GM21390 (cell line): ENCODE data around the gene LIMS1.

Experiments used
- ATAC-seq: cut with Tn5 transposase; IDR thresholded peaks from one replicate; pipeline ENCODE4 v1.9.1; 2021; ENCODE audit not compliant: unreplicated experiment

LIMS1 gene

DNA sequence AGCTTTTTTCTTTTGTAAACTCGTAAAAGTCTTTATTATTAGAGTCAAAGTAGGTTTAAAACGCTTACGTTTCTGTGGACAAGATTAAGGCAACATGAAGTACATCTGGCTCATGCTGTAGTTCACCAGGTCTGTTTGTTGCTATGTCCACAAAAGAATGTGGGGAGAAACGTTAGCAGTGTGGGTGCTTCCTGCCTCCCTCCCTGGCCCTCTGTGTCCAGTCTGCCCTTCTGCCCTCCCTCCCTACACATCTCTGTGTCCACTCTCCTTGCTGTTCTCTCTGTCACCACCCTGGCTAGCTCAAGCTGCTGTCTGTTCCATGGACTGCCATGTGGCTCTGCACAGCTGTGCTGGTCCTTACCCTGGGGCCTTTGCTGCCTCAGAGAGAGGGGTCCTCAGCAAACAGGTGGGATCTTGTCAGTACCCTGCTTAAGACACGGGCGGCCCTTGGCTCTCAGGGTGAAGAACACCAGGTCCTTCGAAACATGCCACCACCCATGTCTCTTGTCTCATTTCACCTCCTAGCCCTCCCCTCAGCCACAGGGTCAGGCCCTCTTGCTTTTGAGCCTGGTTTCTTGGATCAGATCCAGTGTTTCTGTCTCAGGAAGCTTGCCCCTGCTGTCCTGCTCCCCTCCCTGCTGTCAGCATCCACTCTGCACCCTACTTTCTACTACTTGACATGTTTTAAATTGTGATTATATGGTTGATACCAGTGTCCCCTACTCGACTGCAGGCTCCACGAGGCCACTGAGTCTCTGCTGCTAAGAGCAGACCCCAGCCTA is 79.2 kb downstream of the LIMS1 start:
- ATAC-seq: no peak

DNA sequence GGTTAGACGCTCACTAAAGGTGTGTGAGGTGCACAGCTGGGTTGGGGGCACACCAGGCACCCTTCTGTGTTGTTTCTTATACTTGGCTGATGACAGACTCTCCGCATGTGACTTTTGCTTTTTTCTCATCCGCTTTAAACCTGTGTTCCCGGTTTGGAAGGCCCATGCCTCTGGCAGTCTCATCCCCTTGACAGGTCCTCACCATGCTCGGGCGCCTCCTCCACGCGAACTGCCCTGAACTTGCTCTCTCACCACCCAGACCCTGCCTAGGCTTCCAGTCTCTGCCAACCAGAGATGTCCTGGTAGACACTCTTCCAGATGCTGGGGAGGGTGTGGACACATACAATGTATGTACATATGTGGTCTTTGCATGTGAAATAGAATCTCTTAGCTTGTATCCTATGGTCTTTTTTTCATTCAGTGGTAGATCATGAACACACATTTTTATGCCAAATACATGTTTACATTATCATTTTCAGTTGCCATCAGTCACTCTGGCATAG is 79.8 kb downstream of the LIMS1 start:
- ATAC-seq: no peak

- ATAC-seq: no peak
These were observed 80.4 kb downstream of the LIMS1 start for GRCh38 chr2:108614659-108615058.

GRCh38 chr2:108615480-108616090 is 81.3 kb downstream of the LIMS1 start:
- ATAC-seq: no peak

DNA sequence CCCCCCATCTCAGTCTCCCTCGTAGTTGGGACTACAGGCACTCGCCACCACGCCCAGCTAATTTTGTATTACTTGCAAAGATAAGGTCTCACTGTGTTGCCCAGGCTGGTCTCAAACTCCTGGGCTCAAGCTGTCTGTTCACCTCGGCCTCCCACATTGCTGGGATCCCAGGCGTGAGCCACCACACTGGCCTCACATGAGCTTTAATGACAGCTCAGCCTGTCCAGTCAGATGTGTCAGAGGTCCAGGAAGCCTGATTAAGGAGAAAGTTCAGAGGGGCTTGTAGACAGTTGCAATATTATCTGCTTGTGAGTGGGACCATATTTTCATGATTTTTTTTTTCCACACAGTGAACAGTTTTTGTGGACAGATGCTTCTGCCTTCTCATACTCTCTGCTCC is 82.0 kb downstream of the LIMS1 start:
- no peak for ATAC-seq

DNA sequence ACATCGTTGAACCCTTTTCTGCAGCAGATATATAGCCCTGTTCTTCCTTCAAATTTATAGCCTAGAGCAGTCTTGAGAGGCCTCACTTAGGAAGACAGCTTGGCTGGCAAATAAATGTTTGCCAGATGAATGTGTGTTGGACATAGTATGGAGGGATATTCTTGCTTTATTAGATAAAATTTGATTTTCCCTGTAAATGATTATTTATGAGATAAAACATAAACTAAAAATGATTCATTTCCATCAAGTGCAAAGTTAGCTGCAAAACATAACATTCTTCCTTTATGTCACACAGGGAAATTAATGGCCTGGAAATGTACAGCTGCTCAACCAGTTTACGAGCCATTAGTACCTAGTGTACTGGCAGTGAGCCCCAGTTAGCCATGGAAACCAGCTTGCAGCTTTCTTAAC is 82.5 kb downstream of the LIMS1 start:
- ATAC-seq: no peak

- ATAC-seq: no peak
These were observed 83.3 kb downstream of the LIMS1 start for GRCh38 chr2:108617617-108618016.

- ATAC-seq: no peak
These were observed 85.8 kb downstream of the LIMS1 start for GRCh38 chr2:108619925-108620620.

GRCh38 chr2:108620656-108621055 is 86.4 kb downstream of the LIMS1 start:
- no peak for ATAC-seq

DNA sequence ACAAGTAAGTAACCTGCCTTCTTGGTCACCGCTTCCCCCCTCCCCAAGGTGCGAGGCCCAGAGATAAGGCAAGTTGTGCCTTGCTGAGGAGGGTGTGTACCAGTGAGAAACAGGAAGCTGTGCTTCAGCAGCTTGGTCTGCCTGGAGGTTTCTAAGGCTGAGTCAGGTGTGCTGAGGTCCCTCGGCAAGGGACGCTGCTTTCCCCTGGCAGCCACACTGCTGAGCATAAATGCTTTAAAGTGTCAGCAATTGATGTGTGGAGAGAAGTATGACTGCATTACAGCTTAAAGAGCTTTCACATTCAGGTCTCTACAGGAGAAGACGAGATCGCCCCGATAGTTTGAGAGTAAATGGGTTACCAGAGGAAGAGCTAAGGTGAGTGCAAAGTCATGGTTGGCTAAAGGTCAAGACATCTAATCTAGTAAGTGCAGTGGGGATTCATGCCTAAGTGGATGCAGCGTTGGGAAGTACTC is 86.9 kb downstream of the LIMS1 start:
- ATAC-seq: peak; percentile 99

DNA sequence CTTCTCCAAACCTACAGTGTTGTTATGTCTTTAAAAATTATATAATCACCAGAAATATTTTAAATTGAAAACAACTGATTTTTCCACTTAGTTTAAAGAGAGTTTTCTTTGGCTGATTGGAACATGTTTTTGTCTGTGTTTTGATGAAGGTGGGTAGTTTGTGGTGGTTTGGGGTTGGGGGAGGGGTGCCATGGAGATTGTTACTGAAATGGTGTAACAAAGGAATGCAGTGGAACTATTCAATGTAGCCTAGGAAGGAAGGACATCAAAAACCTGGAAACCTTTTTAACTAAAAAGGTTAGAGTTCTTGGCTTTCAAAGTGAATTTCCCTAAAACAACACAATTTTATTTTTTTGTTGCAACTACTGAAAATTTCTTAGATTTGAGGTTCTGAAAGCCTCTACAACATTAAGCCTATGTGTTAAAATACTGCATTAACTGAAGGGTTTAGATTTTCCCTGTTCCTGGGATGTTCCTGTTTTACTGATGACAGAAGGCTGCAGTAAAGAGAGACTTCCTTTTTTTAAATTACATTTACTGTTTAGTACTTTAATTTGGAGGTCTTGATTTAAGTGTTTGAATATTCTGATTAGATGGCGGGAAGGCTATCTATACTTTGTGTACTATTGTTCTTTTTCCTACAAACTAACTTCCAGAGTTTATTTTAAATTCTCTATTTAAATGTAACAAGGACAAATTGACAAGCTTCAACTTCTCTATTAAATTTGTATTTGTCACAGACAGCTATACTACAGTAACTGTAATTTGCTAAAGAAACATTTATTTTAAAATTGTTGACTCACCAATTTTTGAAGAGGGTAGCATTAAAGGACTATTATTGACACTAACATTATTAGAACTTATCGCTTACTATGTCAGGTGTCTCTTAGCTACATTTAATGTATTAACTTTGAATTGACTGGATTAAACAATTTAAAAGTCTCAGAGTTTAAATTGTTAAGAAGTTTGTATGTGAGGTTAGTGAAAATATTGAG is 87.7 kb downstream of the LIMS1 start:
- no peak for ATAC-seq

DNA sequence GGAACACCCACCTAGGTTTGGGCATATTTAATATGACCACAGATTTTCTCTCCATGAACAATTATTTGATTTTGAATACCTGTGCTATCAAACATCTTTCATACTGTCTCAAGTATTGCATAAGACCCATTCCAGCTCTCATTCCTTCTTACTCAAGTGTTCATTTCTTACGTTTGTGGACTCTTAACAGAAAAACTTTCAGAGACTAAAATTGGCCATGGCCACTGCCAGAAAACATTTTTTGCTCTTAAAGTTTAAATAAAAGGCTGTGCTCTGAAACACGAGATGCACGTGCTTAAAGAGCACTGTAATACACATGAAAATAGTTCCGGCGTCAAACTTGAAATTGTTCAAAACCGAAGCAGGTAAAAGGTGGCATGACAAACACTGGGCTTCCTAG is 89.3 kb downstream of the LIMS1 start:
- no peak for ATAC-seq

DNA sequence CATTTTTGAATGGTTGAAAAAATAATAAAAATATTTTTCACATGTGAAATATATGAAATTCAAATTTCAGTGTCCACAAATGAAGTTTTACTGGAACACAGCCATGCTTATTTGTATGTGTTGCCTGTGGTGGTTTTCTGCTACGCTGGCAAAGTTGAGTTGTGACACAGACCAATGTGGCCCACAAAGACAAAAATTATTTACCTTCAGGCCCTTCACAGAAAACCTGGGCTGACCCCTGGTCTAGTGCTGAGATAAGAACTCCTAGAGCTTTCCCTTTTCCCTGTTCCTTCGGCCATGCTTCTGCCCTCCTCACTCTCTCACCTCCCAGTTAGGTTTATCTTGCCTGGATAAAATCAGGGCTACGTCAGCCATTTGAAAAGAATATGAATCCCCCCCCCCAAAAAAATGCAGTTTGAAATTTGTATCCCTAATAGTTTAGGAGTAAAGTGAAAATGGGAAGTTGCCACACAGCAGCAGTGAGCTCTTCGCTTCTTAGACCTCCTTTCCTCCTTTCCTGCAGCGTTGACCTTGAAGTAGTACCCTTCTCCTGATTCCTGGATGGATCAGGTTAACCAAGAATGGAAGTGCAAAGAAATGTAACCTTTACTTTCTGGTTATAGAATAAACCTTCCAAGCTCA is 91.0 kb downstream of the LIMS1 start:
- no peak for ATAC-seq

DNA sequence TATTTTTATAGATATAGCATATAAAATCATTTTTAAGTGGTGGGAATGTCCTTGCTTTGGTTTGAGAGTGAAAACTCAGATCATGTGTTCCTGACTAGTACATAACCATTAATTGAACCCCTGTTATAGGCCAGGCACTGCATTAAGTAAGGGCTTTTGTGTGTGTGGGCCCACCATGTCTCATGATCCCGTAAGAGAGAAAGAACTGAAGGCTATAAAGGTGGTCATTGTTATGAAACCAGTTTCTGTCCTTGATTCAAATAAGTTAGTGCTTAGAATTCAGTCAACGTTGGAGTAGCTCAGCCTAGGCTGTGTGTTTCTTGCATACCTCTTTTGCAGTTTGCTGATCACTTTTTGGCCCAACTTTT is 91.5 kb downstream of the LIMS1 start:
- no peak for ATAC-seq

GRCh38 chr2:108626995-108627394 is 92.7 kb downstream of the LIMS1 start:
- ATAC-seq: no peak

DNA sequence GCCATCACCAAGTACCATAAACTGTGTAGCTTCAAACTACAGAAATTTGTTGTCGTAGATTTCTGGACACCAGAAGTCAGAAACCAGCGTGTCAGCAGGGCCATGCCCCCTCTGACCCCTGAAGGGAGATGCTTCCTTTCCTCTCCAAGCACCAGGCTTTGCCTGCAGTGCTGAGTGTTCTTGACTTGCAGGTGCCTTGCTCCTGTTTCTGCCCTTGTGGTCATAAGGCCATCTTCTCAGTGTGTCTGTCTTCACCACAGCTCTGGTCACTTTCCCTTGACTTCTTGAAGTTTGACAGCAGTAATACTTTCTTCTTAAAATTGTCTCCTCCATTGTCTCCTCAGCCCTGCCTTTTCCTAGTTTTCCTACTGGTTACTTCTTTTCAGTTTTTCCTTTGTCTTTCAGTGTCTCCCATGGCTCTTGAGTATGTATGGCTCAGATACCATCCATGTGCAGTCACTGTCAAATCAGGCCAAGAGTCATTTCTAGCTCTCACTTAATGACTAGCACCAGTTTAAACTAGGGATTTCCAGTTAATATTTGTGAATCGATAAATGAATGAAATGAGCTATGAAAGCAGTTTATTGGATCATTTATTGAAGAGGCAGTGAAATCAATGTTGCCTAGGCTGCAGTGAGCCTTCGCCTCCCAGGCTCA is 93.8 kb downstream of the LIMS1 start:
- no peak for ATAC-seq

- ATAC-seq: no peak
These were observed 94.7 kb downstream of the LIMS1 start for GRCh38 chr2:108628936-108629335.

- peak; percentile 78 for ATAC-seq
These were observed 95.1 kb downstream of the LIMS1 start for GRCh38 chr2:108629417-108629816.

DNA sequence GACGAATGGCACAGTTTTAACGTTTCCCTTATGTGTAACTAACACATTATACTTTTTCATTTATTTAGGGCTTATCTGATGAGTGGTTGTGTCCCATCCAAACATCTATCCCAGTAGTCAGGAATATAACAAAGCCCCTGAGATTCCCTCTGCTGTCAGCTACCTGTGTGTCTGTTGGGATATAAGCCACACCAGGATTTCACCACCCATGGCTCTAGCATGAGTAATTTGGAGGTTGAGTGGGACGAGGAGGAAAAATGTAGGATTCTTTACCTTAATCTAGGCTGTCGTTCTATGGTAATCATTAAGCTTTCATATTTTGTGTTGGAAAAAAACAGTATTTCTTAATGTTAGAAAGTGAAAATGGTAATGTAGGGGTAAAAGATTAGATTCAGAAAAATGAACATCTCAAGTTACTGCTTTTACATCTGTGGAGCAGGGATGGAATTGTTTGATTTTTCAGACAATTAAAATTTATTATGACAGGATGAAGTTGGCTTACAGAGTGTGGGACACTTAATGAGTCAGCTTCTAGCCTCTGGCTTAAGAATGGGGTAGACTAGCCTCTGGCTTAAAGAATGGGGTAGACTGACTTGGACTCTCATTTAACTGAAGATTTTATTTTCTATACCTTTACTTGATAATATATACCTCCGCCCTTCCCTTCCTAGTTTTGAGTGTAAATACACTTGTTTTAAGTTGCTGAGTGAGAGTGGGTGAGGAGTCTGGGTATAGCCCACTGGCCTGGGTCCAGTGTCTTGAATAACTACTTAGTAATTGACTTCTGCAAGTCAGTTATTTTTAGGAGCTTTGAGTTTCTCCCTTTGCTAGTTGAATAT is 96.5 kb downstream of the LIMS1 start:
- ATAC-seq: no peak
